IPS DF 19.7 (cell line): ENCODE results near the gene TSPEAR.

Experiments
- DNase-seq: peaks from one replicate; pipeline ENCODE4 v3.0.0-alpha.2; 2013; ENCODE audit warnings: low read depth, low spot score

TSPEAR gene

DNA sequence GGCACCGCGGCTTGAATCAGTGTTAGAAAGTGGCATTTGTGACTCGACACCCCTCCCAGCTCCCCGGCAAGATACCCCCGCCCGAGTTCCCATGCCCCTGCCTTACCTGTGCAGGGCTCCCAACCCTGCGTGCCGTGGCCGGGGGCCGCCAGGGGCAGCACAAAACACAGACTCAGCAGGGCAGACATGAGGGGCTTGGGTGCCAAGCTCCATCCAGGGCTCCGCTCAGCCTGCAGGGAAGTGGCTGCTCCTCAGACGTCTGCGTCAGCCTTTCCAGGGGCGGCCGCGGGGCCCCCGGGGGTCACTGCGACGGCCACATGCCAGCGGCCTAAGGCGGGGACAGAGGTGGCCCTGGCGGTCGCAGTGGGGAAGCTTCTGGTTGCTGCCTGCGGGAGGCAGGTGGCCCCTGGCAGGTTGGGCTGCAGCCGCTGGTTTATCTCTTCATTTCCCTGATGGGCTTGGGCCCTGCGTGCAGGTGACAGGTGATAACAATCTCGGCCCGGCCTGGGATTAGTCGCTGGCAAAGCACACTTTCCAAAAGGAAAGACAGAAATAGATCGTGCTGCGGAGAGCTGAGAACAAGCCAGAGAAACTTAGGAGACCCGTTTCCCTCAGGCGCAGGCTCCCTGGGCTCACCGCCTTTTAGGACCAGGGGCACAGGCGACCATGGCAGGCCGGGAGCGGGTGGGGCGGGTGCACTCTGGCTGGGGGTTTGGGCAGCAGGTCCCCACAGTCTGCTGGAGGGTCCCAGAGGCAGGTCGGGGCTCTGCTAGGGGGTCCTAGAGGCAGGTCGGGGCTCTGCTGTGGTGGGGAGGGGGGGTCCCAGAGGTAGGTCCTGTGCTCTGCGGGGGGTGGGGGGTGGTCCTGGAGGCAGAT, at the start of gene TSPEAR:
Gene TSPEAR (minus strand): TSS at position 246 of the 876 bp plus-strand sequence. CDS start 58 bp downstream, at position 188.
- DNase-seq: no peak

DNA sequence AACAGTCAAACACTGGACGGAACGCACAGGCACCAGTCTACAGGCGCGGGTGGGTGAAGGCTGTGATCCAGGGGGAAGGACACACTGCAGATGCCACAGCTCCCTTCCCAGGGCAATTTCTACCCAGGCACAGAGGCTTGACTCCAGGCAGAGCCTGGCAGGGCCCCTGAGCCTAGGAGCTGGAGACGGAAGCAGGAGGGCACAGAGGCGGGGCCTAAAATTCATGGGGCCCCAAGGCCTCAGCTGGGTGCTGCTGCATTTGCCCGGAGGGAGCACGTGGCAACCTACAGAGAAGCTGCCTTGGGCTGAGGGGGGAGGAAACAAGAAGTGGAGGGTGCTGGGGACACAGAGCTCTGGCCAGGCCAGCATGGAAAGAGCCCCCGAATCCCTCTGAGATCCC, 49.0 kb upstream of the TSPEAR start:
- no peak for DNase-seq

DNA sequence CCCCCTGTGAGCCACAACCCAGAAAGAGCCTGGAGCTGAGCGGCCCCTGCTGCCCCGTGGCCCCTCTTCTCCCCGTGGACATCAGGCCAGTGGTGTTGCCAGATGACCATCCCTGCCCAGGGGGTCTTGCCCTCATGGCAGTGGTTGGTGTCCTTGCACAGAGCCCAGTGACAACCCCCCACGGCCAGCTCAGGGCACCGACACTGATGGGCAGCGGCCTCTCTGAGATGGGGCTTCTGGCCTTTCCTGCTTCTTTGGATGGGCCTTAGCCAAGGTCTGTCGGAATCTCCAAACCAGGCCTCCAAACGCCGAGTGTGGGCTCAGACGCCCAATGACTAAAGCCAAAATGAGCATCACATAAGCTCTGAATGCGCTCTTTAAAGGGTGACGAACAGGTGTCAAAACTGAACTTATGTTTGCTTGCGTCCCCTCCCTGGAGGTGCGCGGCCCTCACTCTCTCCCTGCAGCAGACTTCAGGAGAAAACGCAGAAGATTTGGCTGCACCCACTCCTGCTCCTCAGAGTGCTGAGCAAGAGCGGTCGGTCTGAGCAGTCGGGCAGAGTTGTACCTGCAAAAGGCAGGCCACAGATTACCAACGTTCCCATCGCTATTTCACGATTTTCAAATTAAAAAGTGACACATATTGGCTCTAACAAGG, 48.4 kb upstream of the TSPEAR start:
- DNase-seq: no peak

DNA sequence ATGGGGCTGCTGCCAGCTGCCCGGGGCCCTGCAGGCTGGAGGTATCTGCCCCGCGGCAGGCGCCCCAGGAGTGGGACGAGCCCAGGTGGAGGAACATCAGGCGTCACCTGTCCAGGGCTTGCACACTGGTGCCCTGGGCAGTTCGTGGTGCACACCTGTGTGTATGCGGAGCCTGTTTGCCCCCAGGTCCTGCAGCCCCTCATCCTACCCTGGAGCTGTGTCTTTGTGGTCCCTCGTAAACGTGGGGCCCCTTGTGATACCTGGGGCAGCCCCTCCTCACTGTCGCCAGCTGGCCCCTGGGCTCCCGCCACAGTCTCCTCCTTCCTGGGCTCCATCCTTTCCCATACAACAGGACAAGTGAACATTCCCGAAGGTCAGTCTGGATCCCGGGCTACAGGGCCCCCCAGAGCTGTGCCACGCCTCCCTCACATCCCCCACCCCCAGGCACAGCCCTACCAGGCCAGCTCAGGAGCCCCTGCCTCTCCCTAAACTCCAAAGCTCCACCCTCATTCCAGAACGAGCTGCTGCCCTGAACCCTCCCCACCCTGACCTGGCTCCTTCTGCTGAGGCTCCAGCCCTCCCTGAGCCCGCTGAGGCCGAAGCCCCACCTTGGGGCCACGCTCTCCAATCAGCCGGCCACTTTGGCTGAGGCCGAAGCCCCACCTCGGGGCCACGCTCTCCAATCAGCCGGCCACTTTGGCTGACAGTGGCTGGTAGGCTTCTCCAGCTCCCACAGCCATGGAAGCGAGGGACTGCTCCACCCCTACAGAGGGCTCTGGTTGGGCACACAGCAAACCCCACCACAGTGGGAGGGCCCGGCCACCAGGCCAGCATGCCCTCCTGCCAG, 47.6 kb upstream of the TSPEAR start:
- DNase-seq: no peak

DNA sequence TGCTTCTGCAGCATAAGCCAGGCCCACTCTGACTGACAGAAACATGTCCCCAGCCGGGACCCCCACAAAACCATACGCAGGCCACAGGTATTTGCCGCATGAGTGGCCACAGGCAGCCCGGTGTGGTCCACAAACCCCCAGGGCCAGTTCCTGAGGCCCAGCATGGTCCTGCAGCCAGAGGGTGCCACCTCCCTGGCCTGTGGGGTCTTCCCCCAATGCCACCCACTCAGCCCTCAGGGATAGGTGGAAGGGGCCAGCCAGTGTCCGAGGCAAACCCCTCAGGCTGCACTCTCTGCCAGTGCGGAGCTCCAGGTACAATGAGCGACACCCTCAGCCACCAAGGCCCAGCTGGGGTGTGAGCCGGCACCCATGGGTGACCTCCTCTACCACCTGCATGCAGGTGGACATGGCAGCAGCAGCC, 46.8 kb upstream of the TSPEAR start:
- no peak for DNase-seq

DNA sequence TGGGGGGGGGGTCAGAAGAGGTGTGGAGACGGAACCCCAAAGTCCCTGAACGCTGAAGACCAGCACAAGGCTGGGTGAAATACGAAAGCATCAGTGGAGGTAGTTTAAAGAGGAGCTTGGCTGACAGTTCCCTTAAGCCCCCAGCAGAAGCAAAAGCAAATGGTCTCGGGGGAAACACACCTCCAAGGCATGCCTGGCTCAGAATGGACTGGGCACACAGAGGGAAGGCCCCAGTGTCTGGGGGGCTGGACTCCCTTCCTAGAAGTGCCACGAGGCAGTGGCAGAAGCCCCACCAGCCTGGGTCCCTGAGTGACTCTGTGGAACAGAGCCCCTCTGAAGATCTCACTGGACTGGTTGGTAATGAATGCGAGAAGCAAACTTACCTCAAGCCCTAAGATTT, 46.4 kb upstream of the TSPEAR start:
- no peak for DNase-seq

DNA sequence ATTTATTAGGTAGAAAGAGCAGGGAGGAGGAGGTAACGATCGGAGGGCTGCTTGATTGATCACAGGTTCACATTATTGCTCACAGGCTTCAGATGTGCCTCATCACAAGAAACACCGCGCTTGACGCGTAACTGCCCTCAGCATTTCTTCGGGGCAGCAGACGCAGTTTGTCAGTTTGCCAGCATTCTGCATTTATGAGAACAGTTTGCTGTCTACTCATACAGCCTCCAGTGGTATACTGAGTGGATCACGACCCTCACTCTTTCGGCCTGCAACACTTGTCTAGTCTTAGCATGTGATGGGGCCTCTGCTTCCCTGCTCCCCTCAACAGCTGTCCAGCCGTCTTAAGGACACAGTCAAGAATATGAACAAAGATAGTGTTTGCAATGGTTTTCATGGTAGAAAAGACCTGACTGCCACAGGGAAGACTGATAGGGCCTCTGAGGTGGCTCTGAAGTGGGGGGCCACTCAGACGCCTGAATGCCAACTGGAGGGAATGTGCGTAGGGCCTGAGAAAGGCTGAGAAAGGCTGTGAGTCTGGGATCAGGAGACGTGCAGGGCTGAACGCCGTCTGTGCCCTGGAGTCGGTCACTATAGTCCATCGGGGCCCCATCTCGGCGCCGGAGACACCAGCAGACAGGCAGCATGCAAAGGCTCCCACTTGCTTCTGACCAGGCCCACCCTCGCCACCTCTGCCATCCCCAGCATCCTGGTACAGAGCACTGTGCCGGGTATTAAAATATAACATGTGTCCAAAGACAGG, 45.2 kb upstream of the TSPEAR start:
- no peak for DNase-seq

DNA sequence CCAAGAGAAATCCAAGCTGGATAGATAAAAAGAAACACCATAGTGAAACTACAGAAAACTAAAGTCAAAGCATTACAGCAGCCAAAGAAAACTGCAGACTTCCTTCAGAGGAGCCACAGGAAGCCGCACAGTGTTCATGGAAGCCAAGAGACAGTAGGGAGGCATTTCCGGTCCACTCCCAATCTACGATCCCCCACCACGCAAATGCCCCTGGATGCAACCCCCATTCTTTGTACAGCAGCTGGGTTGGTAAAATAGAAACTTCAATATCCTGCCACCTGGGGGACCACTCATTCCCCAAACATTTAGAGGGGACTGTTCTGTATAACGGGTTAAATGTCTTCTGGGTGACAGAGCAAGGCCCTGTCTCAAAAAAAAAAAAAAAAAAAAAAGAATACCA, 43.9 kb upstream of the TSPEAR start:
- DNase-seq: no peak

DNA sequence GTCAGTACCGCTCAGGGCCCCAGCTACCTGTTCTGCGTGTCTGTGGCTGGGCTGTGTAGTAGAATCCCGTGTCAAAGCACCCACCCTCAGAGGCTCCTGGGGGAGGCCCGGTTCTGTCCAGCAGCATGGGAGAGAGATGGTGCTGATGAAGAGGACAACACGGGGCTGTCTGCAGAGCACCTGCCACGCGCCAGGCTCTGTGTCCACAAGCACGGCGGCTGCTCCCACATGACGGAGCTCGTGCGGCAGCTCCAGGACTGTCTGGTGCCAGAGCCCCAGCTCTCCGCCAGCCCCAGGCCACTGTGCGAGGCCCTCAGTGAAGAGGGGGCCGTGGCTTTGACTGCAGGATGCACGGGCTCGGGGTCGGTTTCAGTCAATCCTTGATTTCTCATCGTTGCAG, 42.0 kb upstream of the TSPEAR start:
- no peak for DNase-seq

DNA sequence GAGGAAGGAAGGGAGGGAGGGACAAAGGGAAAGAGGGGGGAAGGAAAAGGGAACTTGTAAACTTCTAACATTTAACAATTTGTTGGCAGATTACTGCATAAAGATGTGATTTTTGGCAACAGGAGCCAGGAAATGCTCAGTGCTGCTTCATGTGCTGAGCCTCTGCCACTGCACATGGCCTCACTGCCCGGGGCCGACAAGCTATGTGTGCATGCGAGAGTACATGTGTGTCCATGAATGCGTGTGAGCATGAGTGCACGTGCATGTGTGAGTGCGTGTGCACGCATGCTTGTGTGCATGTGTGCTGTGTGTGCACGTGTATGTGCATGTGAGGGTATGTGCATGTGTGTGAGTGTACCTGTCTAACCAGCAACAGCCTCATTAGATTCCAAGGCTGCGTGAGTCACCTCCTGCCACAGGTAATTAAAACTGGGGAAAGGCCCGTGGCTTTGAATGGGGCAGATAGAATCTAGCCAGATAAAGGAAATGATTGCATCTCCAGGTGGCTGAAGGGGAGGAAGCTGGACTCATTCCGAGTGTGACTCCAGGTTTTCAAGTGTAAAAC, 41.4 kb upstream of the TSPEAR start:
- no peak for DNase-seq

DNA sequence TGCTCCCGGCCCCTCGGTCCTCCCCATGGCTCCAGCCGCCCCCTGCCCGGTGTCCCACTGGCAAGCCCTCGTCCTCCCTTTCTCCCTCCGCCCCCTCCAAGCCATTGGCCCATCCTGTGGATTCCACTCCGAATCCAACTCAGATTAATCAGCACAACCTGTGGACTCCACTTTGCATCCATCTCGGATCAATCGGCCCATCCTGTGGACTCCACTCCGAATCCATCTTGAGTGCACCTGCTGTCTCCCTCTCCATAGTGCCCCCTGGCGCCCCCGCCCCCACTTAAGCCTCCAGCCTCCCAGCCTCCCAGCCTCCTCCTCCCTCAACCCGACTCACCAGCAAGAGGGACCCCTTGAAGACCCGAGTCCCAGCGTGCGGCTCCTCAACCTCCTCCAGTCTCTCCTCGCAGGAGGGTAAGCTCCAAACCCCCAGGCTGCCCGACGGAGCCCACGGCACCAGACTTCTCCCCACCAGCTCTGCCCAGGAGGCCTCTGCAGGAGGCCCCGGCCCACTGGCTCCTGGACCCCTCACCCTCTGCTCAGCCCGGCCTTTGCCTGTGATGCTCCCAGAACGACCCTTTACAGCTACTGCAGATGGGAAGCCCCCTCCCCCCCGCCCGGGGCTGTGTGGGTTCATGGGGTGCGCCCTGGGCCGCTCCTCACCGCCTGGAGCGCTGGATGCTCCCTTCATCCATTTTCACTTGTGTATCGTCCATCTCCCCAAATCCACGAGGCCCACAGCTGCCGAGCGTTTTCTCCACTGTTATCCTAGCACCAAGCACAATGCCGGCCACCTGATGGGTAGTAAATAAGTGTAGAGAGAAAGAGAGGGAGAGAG, 40.6 kb upstream of the TSPEAR start:
- no peak for DNase-seq

DNA sequence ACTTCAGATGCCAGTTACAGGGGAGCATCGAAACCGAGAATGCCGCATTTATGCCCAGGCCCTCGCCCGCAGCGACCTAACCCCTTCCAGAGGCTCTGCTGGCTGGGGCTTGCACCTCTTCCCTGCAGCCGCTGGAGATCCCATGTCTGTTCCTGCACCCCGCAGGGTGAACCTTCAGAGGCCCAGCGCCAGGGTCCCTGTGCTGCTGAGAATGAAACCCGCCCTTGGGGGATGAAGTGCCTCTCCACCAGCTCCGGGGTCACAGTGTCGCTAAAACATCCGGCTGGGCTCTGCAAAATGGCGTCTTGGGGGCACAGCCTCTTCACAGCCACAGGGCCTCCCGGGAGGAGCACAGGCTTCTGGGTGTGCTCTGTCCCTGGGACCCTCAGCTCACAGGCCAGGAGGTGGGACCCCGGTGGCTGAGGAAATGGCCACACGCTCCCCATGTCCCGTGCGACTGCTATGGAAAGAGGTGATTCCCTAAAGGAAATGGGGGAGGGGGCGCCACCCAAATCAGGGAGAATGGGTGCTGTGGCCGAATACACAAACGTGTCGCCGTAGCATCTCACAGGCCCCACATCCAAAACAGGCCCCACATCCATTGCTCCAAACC, 39.9 kb upstream of the TSPEAR start:
- no peak for DNase-seq

DNA sequence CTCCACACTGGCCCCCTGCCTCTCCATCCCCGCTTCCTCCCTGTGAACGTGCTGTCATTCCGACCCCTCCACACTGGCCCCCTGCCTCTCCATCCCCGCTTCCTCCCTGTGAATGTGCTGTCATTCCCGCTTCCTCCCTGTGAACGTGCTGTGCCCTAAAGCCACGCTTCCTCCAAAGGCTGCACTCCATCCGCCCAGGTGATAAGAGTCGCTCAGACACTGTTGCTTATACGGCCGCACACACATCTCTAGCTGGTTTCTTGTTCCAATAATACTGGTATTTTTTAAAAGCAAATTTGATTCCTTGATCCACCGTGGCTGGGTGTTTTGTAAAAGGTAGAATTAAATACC, 39.3 kb upstream of the TSPEAR start:
- no peak for DNase-seq

DNA sequence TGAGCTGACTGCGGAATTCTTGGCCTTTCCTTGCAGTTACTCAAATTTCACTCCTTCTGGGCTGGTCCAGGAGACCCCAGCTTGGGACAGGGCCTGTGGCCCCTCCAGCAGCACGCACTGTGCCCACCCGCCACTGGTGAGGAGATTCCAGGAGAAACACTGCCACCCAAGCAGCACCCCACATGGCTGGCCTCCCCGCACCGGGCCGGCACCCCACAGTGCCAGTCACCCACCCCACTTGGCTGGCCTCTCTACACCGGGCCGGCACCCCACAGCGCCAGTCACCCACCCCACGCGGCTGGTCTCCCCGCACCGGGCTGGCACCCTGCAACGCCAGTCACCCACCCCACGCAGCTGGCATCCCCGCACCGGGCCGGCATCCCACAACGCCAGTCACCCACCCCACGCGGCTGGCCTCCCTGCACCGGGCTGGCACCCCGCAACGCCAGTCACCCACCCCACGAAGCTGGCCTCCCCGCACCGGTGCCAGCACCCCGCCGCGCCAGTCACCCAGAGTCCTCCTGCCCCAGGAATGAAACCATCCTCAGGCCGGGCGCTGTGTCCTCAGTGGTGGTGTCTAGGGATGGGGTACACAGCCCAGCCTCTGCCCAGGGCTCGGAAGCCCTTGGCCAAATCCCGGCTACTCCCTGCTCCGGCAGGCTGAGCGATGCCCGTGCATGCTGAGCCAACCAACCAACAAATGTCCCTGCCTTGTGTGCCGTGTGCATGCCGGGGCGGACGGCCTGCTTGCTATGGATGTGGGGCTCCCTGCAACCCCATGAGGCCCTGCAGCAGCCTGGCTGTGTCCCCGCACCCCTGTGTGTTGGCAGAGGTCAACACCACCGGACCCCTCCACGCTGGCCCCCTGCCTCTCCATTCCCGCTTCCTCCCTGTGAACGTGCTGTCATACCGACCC, 38.6 kb upstream of the TSPEAR start:
- no peak for DNase-seq

DNA sequence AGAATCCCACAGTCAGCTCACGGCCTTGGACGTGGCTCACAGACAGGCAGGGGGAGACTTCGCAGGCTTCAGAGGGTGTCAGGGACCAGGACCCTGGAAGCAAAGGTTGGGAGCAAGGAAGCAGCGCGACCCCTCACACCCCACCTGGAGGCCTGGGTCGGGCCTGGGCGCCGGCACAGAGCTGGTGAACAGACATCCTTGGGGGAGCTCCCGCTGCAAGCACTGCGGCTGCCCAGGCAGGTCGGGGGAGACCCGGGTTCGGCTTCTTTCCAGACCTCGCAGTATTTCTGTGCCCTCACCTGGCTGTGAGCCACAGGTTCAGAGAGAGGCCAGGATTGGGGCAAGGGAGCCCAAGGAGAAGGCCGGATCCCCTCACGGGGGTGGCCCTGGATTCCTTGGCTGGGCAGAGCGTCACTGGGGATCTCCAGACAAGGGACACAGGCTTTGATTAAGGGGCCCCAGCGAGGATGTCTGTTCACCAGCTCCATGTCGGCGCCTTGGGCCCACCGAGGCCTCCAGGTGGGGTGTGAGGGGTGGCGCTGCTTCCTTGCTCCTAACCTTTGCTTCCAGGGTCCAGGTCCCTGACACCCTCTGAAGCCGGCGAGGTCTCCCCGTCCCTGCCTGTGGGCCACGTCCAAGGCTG, 37.9 kb upstream of the TSPEAR start:
- no peak for DNase-seq

DNA sequence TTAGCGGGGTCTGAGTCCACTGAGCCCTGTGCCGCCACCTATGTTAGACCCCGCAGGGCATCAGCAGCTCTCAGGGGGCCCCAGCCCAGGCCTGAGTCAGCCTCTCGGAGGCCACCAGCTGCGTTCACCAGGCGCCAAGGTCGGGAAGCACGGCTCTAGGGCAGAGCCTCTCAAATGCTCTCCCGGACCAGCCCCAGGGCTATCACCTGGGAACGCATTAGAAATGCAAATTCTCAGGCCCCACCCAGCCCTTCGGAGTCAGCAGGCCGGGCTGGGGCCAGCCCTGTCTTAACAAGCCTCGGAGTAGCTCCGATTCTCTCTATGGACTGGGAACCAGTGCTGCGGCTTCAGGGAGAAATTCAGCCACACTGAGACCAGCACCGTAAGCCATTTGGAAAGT, 37.2 kb upstream of the TSPEAR start:
- peak; percentile 72 for DNase-seq

DNA sequence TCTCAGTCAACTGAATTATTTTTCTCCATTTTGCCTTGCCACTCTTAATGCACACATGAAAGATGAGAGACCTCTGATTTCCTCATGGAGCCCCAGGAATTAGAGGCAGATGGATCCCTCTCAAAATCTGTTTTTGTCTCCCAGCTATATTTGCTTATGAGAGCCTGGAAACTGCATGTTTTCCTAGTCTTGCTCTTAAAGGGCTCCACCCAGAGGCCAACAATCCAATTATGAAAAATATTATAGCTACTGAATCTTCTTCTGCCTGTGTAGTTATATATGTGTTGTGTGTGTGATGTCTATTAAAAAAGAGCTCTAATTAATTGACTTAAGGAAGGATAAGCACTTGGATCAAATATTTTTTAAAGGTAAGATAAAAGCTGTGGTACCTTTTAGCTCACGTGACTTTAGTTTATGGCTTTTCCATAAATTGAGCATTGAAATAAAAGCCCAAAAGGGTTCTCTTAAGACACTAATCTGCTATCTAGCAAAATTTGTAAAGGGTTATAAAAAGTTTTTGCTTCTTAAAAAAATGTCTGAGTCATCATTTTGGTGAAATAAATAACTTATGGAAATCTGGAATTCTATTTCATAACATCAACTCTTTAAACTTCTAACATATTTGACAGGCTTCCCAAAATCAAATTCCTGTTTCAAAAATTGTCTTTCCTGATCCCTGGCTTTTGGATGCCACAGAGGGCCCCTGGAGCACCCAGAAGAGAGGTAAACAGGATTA, 31.2 kb upstream of the TSPEAR start:
- no peak for DNase-seq

DNA sequence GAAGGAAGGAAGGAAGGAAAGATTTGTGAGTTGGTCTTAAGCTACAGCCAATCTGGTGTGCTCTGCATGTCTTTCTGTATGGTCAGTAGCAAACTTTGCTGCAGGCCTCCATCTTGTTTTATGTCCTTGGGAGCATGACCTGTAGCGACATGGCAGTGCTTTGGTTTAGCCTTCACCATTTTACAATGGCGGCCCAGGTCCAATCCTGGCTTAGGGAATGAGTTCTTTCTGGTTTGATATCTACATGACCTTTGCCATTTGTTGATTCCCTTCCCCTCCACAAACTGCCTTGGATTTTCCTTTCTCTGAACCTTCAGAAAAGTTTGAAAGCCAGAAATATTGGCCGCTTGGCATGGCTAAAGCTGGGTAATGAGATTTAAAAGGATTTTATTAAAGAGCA, 30.5 kb upstream of the TSPEAR start:
- no peak for DNase-seq
